MCF 10A (cell line): Measurements from ENCODE around the gene PLEKHA6. TPM values are rescaled to one million over a fixed set of nuclear protein-coding genes. Genes with fewer than 3 reads are reported as not detected.

ENCODE experiments used
- BruUV-seq: library from RNA; stranded (reverse); fragments of 400-500 nt; replicated peaks from 2 replicates; lab custom pipeline; 2021; lab: Mats Ljungman, UMichigan
- CTCF ChIA-PET: fragments of 300-600 bp; sonication (Branson Sonifier 250); formaldehyde crosslinking; extraction: SDS; loops from one replicate; lab custom pipeline; 2021; ENCODE audit warnings: antibody characterized with exemption, inconsistent platforms; lab: Yijun Ruan, JAX
- POLR2A ChIA-PET: fragments of 300-600, 350-650 bp; sonication (Branson Sonifier 250); formaldehyde crosslinking; extraction: SDS; loops from one replicate; lab custom pipeline; 2020; ENCODE audit warnings: antibody characterized with exemption, inconsistent platforms; lab: Yijun Ruan, JAX
- DNase-seq: peaks from one replicate; pipeline ENCODE4 v3.0.0-alpha.2; 2018; ENCODE audit not compliant: unreplicated experiment
- H3K27ac Mint-ChIP-seq: one replicate; pipeline ENCODE4 v1.8.0; 2022; ENCODE audit warnings: mild to moderate bottlenecking, low read depth, mixed read lengths; ENCODE audit not compliant: unreplicated experiment
- H3K27me3 Mint-ChIP-seq: one replicate; pipeline ENCODE4 v1.8.0; 2022; ENCODE audit warnings: mixed read lengths; ENCODE audit not compliant: insufficient read depth, unreplicated experiment
- H3K36me3 Mint-ChIP-seq: one replicate; pipeline ENCODE4 v1.8.0; 2022; ENCODE audit warnings: mild to moderate bottlenecking, moderate library complexity, mixed read lengths; ENCODE audit not compliant: insufficient read depth, unreplicated experiment
- H3K4me1 Mint-ChIP-seq: one replicate; pipeline ENCODE4 v1.8.0; 2022; ENCODE audit warnings: mixed read lengths; ENCODE audit not compliant: insufficient read depth, unreplicated experiment
- H3K4me3 Mint-ChIP-seq: one replicate; pipeline ENCODE4 v1.8.0; 2022; ENCODE audit warnings: mild to moderate bottlenecking, moderate library complexity, mixed read lengths; ENCODE audit not compliant: unreplicated experiment
- H3K9me3 Mint-ChIP-seq: one replicate; pipeline ENCODE4 v1.8.0; 2022; ENCODE audit warnings: mixed read lengths; ENCODE audit not compliant: unreplicated experiment
- CTCF ChIP-seq: fragments of 200-600 bp; IDR thresholded peaks from one replicate; pipeline ENCODE4 v1.8.0; 2022; ENCODE audit warnings: antibody characterized with exemption, mild to moderate bottlenecking; ENCODE audit not compliant: unreplicated experiment
- intact Hi-C: fragments of 100-400 bp; cut with micrococcal nuclease; formaldehyde crosslinking; loops from 2 replicates; pipeline ENCODE4 v1.14.1; 2022
- total RNA-seq: library from RNA; stranded (reverse); gene quantifications from 2 replicates; pipeline ENCODE4 v1.2.3, GENCODE V29; 2022

PLEKHA6 gene
- total RNA-seq, 1 experiment from 2014 or later, result 75.9 TPM

- ChIA-PET POLR2A (interaction anchor here (0.6 to 14.8 kb wide), 15 partner anchors 8 to 1368 kb away, joined by 3 to 413 read pairs (median 4); no protein-coding TSS in a partner anchor), CTCF (interaction anchor here (0.6 to 9.9 kb wide), 14 partner anchors 9 to 498 kb away, joined by 3 to 106 read pairs (median 6); partner anchors contain the start of gene PLEKHA6)
- Mint-ChIP-seq H3K27me3 (no peaks in the 10 kb centered on the region), H3K9me3 (no peaks in the 10 kb centered on the region), H3K4me1 (peaks cover 84% of the 10 kb centered on the region), H3K27ac (peak overlapping the region; percentile 95), H3K4me3 (peak overlapping the region; percentile 48), H3K36me3 (no peaks in the 10 kb centered on the region)
- intact Hi-C loops, result loop anchor here (1.0 kb wide), 1 partner anchor 31 kb away; no protein-coding TSS in a partner anchor
- BruUV-seq, result no TSS peak
- peak; percentile 99 for DNase-seq
- no peak for TF ChIP-seq CTCF
Observed at GRCh38 chr1:204319462-204319861, 40.3 kb downstream of the PLEKHA6 start.

GRCh38 chr1:204319027-204319426 lies 40.7 kb downstream of the PLEKHA6 start:
- CTCF ChIA-PET, result interaction anchor here (0.7 to 9.9 kb wide), 12 partner anchors 9 to 1749 kb away, joined by 3 to 106 read pairs (median 6); partner anchors contain the start of gene PLEKHA6
- intact Hi-C loops, result loop anchor here (1.0 kb wide), 1 partner anchor 31 kb away; no protein-coding TSS in a partner anchor
- H3K36me3 Mint-ChIP-seq, result no peaks in the 10 kb centered on the region
- H3K9me3 Mint-ChIP-seq, result no peaks in the 10 kb centered on the region
- BruUV-seq, result TSS peak; percentile 91
- POLR2A ChIA-PET, result interaction anchor here (0.6 to 14.8 kb wide), 15 partner anchors 9 to 1367 kb away, joined by 3 to 413 read pairs (median 4); no protein-coding TSS in a partner anchor
- DNase-seq, result peak; percentile 56
- H3K4me3 Mint-ChIP-seq, result peak overlapping the region; percentile 48
- TF ChIP-seq CTCF, result no peak
- H3K27ac Mint-ChIP-seq, result peak overlapping the region; percentile 95
- no peaks in the 10 kb centered on the region for H3K27me3 Mint-ChIP-seq
- peaks cover 79% of the 10 kb centered on the region for H3K4me1 Mint-ChIP-seq

- BruUV-seq, result no TSS peak
- H3K4me1 Mint-ChIP-seq, result peaks cover 72% of the 10 kb centered on the region
- no peaks in the 10 kb centered on the region for H3K27me3 Mint-ChIP-seq
- intact Hi-C loops, result no loop called here
- CTCF ChIA-PET, result interaction anchor here (0.7 to 9.9 kb wide), 7 partner anchors 10 to 1750 kb away, joined by 3 to 106 read pairs (median 4); partner anchors contain the start of gene PLEKHA6
- peak overlapping the region; percentile 95 for H3K27ac Mint-ChIP-seq
- no peak for DNase-seq
- no peak for TF ChIP-seq CTCF
- POLR2A ChIA-PET, result interaction anchor here (1.1 to 14.8 kb wide), 8 partner anchors 12 to 107 kb away, joined by 3 to 413 read pairs (median 6); no protein-coding TSS in a partner anchor
- no peak overlapping the region for H3K4me3 Mint-ChIP-seq
- H3K9me3 Mint-ChIP-seq, result no peaks in the 10 kb centered on the region
- no peaks in the 10 kb centered on the region for H3K36me3 Mint-ChIP-seq
Observed at GRCh38 chr1:204318324-204318723, 41.4 kb downstream of the PLEKHA6 start.

GRCh38 chr1:204317170-204317569 lies 42.6 kb downstream of the PLEKHA6 start:
- no TSS peak for BruUV-seq
- Mint-ChIP-seq H3K27me3 (no peaks in the 10 kb centered on the region), H3K4me3 (no peak overlapping the region), H3K9me3 (no peaks in the 10 kb centered on the region), H3K4me1 (peaks cover 63% of the 10 kb centered on the region), H3K36me3 (no peaks in the 10 kb centered on the region), H3K27ac (no peak overlapping the region)
- no peak for DNase-seq
- ChIA-PET POLR2A (interaction anchor here (0.9 to 14.8 kb wide), 8 partner anchors 11 to 109 kb away, joined by 3 to 413 read pairs (median 4); no protein-coding TSS in a partner anchor), CTCF (interaction anchor here (0.6 to 1.6 kb wide), 5 partner anchors 16 to 113 kb away, joined by 3 to 5 read pairs (median 4); no protein-coding TSS in a partner anchor)
- intact Hi-C loops, result no loop called here
- TF ChIP-seq CTCF, result no peak
